SK-MEL-5 (cell line): ENCODE results near the gene TRAPPC4. TPM values are rescaled to one million over a fixed set of nuclear protein-coding genes. Genes with fewer than 3 reads are reported as not detected.
"Not testable (repeated sequence)": the region's sequence is repeated elsewhere in the genome, so short reads cannot be mapped to it uniquely, and the experiment has no call there.

Experiments used
- DNase-seq: peaks from one replicate; pipeline ENCODE4 v3.0.0-alpha.2; 2016; ENCODE audit warnings: low read depth, low spot score
- in situ Hi-C: cut with HindIII; loops from 2 replicates; pipeline ENCODE4 v1.10.0; 2016; ENCODE audit warnings: low sequenced_read_pairs, high pct_unique_total_duplicates, low pct_unique_long_range_greater_than_20kb
- polyA plus RNA-seq, 2 experiments: library from polyadenylated mRNA; depleted of rRNA; stranded (reverse); fragments of >200 nt; gene quantifications; 2 replicates each; pipeline ENCODE4 v1.2.3, GENCODE V29; 2015
- total RNA-seq: library from RNA; depleted of rRNA; stranded (reverse); fragments of >200 nt; shearing (Covaris generic); gene quantifications from 2 replicates; pipeline ENCODE4 v1.2.3, GENCODE V29; 2014; rRNA removed

Gene TRAPPC4
- total RNA-seq, result 65.5 and 83.5 TPM in 2 replicates
- 58.5 and 72.5 TPM in 2 replicates for polyA plus RNA-seq (2015; cell fraction: cytosol; rRNA removed)
- 22.5 and 25.5 TPM in 2 replicates for polyA plus RNA-seq (2015; cell fraction: nucleus; rRNA removed)

GRCh38 chr11:119018074-119018938 is at the start of gene TRAPPC4, which contains the start of gene RPS25:
TSS of gene TRAPPC4 (plus strand) at chr11:119018766. CDS start at chr11:119018796, 30 bp downstream.
TSS of gene RPS25 (minus strand) at chr11:119018343. CDS start at chr11:119018284, 59 bp downstream.
- DNase-seq, result peak; percentile 93
- in situ Hi-C loops, result no loop called here

- DNase-seq, in situ Hi-C loops: not testable (repeated sequence)
Observed at GRCh38 chr11:118969508-118969907, 49.1 kb upstream of the TRAPPC4 start.

GRCh38 chr11:118971646-118972045 is 46.9 kb upstream of the TRAPPC4 start, which contains the start of gene FOXR1:
TSS of gene FOXR1 (plus strand) at chr11:118971761. CDS start at chr11:118971932, 171 bp downstream.
- in situ Hi-C loops, result no loop called here
- no peak for DNase-seq

- in situ Hi-C loops, result no loop called here
- DNase-seq, result no peak
Observed at GRCh38 chr11:118973985-118974384, 44.6 kb upstream of the TRAPPC4 start.

GRCh38 chr11:118975771-118976709 is 42.5 kb upstream of the TRAPPC4 start:
- in situ Hi-C loops, result no loop called here
- DNase-seq, result no peak

GRCh38 chr11:118979434-118979833 is 39.1 kb upstream of the TRAPPC4 start:
- no peak for DNase-seq
- in situ Hi-C loops, result no loop called here

- no peak for DNase-seq
- in situ Hi-C loops, result no loop called here
Observed at GRCh38 chr11:118980191-118980881, 38.2 kb upstream of the TRAPPC4 start.

- in situ Hi-C loops, DNase-seq: not testable (repeated sequence)
Observed at GRCh38 chr11:118984337-118984736, 34.2 kb upstream of the TRAPPC4 start.

GRCh38 chr11:118984825-118985224 is 33.7 kb upstream of the TRAPPC4 start:
- no peak for DNase-seq
- in situ Hi-C loops, result no loop called here

- in situ Hi-C loops, result no loop called here
- DNase-seq, result no peak
Observed at GRCh38 chr11:118988280-118988679, 30.3 kb upstream of the TRAPPC4 start.

GRCh38 chr11:118991486-118992038 is 27.0 kb upstream of the TRAPPC4 start:
- DNase-seq, in situ Hi-C loops: not testable (repeated sequence)

GRCh38 chr11:118996926-118997626 is 21.5 kb upstream of the TRAPPC4 start:
- peak; percentile 30 for DNase-seq
- in situ Hi-C loops, result no loop called here

- in situ Hi-C loops, result no loop called here
- DNase-seq, result peak; percentile 83
Observed at GRCh38 chr11:118997627-118998387, 20.8 kb upstream of the TRAPPC4 start, which contains the start of gene CENATAC. TSS of gene CENATAC (plus strand) at chr11:118998138. CDS start at chr11:118998198, 60 bp downstream.

- no peak for DNase-seq
- in situ Hi-C loops, result no loop called here
Observed at GRCh38 chr11:118998388-118998717, 20.2 kb upstream of the TRAPPC4 start.

- in situ Hi-C loops, result no loop called here
- no peak for DNase-seq
Observed at GRCh38 chr11:118998822-118999221, 19.7 kb upstream of the TRAPPC4 start.

GRCh38 chr11:119000906-119001305 is 17.7 kb upstream of the TRAPPC4 start:
- no peak for DNase-seq

More at GRCh38 chr11:119000906-119001305, 17.7 kb upstream of the TRAPPC4 start:
- in situ Hi-C loops, result no loop called here
